HG03521 (cell line): ENCODE measurements around the gene TBCEL.

Experiments
- ATAC-seq: cut with Tn5 transposase; IDR thresholded peaks from one replicate; pipeline ENCODE4 v1.9.1; 2021; ENCODE audit warnings: mild to moderate bottlenecking, moderate library complexity; ENCODE audit not compliant: unreplicated experiment

TBCEL gene

GRCh38 chr11:121059605-121060004, 35.7 kb downstream of the TBCEL start:
- peak; percentile 98 for ATAC-seq

DNA sequence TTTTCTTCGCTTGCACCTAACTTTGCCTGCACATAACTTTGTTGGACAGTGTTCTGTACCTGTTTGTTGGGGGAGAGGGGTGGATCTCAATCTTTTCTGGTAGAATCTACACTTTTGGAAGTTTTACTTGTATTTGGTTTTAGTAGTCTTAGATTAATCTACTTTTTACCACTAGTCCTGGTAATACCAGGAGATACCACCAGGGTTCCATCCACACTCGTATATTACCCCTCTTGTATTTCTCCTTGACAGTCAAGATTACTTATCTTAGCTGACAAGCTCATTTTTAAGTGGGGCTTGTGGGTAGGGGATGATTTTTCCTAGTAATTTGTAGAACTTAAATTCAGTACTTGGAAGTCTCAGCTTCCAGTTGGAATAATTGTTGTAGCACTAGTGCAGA, 39.8 kb downstream of the TBCEL start:
- no peak for ATAC-seq

DNA sequence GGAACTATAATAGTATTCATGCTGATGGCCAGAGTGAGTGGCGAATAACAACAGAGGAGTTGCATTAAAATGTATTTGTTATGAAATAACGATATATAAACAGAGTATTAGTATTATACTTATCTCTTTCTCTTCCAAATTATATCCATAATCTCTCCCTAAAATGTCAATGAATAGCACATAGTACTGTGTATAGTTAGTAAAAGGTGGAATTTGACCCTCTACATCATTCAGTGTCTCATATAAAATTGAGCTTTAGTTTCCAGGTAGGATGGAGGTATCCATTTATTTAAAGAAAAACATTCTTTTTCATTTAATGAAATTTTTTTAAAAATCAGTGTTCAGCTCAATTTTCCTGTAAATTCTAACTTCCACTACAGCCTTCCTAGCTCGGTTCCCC, 42.7 kb downstream of the TBCEL start:
- no peak for ATAC-seq

DNA sequence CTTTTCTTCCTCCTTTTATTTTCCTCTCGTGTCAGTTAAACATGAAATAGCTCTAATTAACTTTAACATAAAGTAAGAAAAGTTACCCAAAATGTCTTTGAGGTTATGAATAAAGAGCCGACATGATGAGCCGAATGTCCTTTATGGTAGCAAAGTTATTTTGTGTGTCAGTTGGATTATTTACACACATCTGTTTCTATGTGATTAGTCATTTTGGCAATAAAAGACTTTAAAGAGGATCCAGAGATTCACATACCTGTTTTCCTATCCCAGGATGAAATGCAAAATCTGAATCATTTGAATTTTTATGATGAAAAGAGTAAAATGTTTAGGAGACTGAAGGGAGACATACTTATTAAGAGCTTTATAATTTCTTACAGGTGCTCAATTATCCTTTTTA, 43.1 kb downstream of the TBCEL start:
- no peak for ATAC-seq

DNA sequence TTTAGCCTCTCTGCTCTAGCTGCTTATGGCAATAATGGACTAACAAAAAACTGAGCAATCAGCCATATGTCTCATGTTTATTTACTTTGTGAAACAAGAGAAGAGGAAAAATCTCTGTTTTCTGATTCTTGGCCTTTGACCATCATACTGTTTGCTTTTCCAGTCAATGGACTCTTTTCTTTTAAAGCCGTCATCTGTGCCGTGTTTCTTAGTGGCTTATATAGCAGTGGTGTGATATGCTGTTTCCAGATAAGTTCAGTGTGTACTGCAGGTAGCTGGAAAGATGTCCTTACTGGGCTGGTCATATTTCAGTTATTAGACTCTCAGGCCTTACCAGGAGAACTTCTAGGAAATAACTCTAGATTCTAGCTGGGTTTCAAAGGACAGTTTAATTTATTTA, 43.6 kb downstream of the TBCEL start:
- ATAC-seq: no peak

DNA sequence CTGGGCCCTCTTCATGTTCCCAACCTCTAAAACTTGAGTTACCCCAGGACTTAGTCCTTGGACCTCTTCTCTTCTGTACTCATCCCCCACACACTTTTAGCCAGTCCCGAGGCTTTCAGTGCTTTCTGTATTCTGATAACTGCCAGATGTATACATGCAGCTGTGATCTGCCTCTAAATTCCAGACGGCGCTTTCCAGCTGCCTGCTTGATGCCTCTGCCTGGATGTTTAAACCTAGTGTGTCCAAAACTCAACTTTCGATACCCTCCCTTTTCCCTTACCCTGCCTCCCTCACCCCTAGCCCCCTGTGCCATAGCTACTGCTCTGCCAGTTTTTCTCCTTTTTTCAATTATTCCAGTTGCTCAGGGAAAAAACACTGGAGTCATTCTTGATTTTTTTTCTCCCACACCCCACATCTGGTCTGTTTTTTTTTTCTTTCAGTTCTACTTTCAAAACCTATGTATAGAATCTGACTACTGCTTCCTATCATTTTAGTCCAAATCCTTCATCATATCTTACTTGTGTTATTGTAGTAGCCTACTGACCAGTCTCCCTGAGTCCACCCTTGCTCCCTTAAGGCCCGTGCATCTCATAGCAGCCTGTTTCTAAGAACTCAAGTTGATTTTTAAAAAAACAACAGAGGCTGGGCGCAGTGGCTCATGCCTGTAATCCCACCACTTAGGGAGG, 44.2 kb downstream of the TBCEL start:
- ATAC-seq: no peak

DNA sequence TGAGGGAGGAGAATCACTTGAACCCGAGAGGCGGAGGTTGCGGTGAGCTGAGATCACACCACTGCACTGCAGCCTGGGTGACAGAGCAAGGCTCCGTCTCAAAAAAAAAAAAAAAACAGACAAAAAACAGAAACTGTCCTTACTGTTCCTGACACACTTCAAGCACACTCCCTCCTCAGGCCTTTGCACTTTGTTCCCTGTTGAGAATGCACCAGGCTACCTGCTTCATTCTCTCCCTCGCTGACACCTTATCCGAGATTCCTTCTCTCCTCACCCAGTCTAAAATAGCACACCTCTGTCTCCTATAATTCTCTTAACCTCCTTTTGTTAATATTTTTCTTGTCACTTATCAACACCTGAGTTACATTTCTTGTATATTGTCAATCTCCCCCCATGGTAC, 44.9 kb downstream of the TBCEL start:
- ATAC-seq: no peak

- ATAC-seq: no peak
Measured at GRCh38 chr11:121070951-121071845, 47.3 kb downstream of the TBCEL start.

GRCh38 chr11:121071846-121072450, 48.0 kb downstream of the TBCEL start:
- no peak for ATAC-seq

DNA sequence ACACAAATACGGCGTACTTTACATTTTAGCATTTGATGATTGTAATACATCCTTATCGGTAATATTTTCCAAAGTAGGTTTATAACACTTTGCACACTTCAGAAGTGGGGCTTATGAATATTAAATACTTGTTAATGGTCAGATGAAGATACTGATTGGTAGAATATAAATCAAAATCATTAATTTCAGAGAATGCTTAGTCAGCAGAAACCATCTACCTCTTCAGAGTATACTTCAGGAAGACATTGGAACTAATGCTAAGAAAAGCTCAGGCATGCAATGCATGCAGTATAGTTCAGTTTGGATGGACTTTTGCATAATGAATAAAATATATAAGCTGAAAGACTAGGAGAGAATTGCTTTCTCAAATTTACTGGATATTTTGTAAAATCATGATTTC, 57.4 kb downstream of the TBCEL start:
- no peak for ATAC-seq

- ATAC-seq: no peak
Measured at GRCh38 chr11:121082219-121082618, 58.3 kb downstream of the TBCEL start.

GRCh38 chr11:121082670-121083069, 58.8 kb downstream of the TBCEL start:
- ATAC-seq: no peak

GRCh38 chr11:121086866-121087265, 63.0 kb downstream of the TBCEL start:
- no peak for ATAC-seq

GRCh38 chr11:121089566-121089965, 65.7 kb downstream of the TBCEL start:
- ATAC-seq: no peak

DNA sequence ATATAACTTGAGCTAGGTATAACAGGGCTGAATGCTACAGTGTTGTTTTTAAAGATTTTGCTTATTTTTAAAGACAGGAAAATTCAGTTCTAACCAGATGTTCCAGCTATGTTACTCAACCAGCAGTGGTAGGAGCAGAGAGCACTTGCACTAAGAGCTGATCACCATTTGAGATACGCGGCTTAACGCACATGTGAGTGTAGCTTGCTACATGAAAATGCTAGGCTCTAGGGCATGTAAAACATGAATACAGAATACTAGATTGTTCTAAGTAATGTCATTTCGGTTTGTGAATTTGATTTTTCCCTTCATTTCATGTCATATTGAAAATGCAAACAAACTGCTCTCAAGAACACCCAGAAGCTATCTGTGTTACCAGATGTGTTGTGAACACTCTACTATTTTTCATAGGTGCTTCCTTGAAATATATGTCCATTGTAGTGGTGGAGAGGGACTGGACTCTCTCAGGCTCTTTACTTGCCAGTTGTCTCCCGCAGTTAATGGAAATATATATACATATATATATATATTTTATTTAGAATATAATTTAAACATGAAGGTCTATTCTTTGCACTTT, 66.3 kb downstream of the TBCEL start:
- no peak for ATAC-seq

DNA sequence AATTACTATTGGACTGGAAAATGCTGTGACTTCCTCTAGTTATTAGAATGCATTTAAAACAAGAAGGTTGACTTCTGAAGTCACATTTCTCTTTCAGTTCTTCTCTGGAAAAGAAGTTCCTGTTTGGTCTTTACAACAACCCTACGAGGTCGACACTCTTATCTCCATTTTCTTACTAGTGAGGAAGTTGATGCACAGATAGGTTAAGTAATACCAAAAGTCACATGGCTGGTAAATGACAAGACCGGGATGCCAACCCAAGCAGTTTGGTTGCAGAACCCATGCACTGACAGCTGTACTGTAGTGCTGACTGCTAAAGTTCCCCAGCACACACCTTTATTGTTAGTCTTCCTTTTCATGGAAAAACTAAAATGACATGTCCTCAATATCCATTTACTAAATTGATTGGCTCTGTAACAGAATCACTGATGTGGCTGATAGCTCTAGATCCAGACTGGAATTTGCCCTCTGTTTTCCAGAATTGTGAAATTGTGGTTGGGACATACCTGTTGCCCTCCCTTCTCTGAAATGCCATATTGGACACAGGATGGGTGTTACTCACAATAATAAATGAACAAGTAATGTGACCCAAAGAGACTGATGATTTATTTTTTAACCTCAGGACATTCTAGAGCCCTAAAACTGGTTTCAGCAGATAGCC, 67.7 kb downstream of the TBCEL start:
- ATAC-seq: no peak

DNA sequence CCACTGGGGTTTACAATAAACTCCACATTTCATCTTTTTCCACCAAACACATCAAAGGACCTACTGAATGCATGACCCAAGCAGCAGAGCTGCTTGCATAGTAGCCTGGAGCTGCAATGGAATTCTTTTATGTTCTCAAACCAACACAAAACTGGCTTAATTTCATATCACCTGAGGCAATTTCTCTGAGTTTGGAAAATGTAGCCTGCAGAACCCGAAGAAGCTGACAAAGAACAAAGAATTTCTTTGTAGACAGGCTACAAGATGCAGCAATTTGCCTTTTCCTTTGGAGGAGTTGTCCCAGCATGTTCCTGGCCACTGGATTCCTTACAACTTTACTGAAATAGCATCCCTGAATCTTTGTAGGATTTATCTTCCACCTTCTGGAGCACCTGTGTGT, 71.7 kb downstream of the TBCEL start:
- ATAC-seq: no peak

DNA sequence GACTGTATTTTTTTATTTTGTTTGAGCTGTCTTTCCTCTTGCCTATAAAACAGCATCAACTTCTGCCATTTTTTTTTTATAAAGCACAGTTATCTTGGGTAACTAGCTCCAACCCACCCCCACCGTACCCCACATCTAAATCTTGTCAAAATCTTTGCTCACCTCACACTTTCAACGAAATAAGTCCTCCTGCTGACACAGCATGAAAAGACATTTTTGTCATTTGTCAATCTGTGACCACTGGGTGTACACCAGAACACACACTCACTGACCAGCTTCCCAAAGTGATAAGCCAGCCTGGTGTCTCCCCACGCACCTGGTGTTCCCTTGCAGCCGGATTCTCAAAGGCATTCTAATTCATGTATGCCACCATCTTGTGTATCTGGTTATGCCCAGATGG, 75.5 kb downstream of the TBCEL start:
- no peak for ATAC-seq

GRCh38 chr11:121099885-121100284, 76.0 kb downstream of the TBCEL start:
- ATAC-seq: no peak

DNA sequence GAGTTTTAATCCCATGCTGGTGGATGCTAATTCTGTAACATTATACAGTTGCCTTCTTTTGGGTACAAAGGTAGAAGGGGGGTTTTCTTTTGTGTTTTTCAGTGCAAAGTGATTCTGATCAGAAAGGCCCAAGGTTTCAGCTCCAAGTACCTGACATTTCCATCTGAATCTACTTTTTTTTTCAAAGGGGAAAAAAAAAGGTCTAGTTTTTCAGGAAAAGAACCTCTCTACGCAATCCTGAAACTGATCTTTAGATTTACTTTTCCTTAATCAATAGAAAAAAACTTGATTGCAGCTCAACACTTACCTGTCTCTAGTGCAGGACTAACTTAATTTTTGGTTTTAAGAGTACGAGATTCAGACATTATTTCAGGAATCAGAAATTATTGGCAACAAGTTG, 77.0 kb downstream of the TBCEL start, which contains the start of gene TECTA:
TSS of gene TECTA (plus strand) at position 301 of the 400 bp plus-strand sequence. CDS start 1,423 bp downstream, outside the sequence.
- no peak for ATAC-seq

DNA sequence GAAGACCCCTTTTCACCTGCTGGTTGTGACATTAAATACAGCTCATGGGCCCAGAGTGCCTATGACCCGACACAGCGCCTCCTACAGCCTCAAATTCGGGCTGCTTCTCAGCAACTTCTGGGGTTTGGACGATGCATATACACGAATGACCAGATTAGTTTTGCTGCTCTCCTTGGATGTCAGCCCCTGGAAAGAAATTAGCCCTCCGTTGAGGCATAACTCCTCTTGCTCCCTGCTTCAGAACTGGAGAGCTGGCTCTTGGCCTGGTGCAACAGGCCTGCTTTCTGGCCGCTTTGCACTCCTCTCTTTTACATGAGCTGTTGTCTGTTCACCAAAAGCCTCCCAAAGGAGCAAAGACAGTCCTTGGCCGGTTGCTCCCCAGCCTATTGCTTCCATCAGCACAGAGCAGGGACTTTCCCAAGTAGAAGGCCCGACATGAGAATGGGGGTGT, 80.4 kb downstream of the TBCEL start:
- no peak for ATAC-seq
